ENCODE measurements around the gene DHCR24. TPM values are rescaled to one million over a fixed set of nuclear protein-coding genes. Genes with fewer than 3 reads are reported as not detected.

Gene DHCR24
- total and polyA plus RNA-seq, 2 donors (not counting 3 experiments of a cell fraction or from before 2014, with no cell fraction given): 223 to 239 TPM

- Histone ChIP-seq H3K4me2 (ENCODE audit: insufficient read depth, low read length) (no peak overlapping the region), H3K79me2 (ENCODE audit: control insufficient read depth, insufficient read depth, low read length) (no peaks in the 10 kb centered on the region), H3K4me3 (replicated peaks in 1 of 3; ENCODE audit: insufficient read depth in 1 of 3, low read depth in 1 of 3, low read length in 3 of 3) (no peak overlapping the region), H3K36me3 (ENCODE audit: control insufficient read depth in 2 of 2, extremely low read depth in 1 of 2, insufficient read depth in 2 of 2, low read length in 2 of 2) (peaks cover 8 to 10% of the 10 kb centered on the region in 2 experiments), H3K27me3 (ENCODE audit: control insufficient read depth in 2 of 2, insufficient read depth in 2 of 2, low read length in 2 of 2) (no peaks in the 10 kb centered on the region), H3K9ac (replicated peaks; ENCODE audit: extremely low read depth, insufficient read depth, low read length) (no peak overlapping the region), H3K9me3 (replicated peaks; ENCODE audit: control insufficient read depth, insufficient read depth, low read length) (no peaks in the 10 kb centered on the region), H2AFZ (ENCODE audit: low read depth, low read length) (no peak overlapping the region), H3K27ac (ENCODE audit: insufficient read depth, low read depth, low read length) (no peak overlapping the region), H3K4me1 (ENCODE audit: control insufficient read depth, extremely low read depth, insufficient read depth, low read length) (no peaks in the 10 kb centered on the region), H3K9me1 (replicated peaks; ENCODE audit: control insufficient read depth, extremely low read depth, insufficient read depth, low read length) (no peaks in the 10 kb centered on the region), H4K20me1 (replicated peaks; ENCODE audit: control insufficient read depth, extremely low read depth, insufficient read depth, low read length) (no peaks in the 10 kb centered on the region)
- dilution Hi-C loops (cut with MboI; ENCODE audit: extremely low pct_ligation_motif_present, low sequenced_read_pairs) (no loop called here), intact Hi-C loops (cut with micrococcal nuclease) (no loop called here)
- ChIA-PET CTCF (interaction anchor here (1.2 kb wide), 1 partner anchor 16 kb away, joined by 3 read pairs; no protein-coding TSS in a partner anchor), POLR2A (interaction anchor here (0.5 kb wide), 1 partner anchor 88 kb away, joined by 4 read pairs; no protein-coding TSS in a partner anchor)
- no TSS peak for BruUV-seq (replicated peaks)
- FAIRE-seq (no peak), DNase-seq (ENCODE audit: low read depth, low spot score) (no peak)
- TF ChIP-seq POLR2AphosphoS5 (IDR thresholded peaks at IDR 0.05; ENCODE audit: insufficient read depth, low read depth, low read length) (no peak), GATA2 (IDR thresholded peaks at IDR 0.05; ENCODE audit: insufficient read depth, insufficient read length, low read depth, low read length) (no peak), MYC (IDR thresholded peaks at IDR 0.05; ENCODE audit: low read depth, low read length) (no peak), EZH2 (IDR thresholded peaks at IDR 0.05; ENCODE audit: borderline replicate concordance, low read depth, low read length, severe bottlenecking) (no peak), JUN (IDR thresholded peaks at IDR 0.05; ENCODE audit: borderline replicate concordance, insufficient read depth, insufficient read length, low read depth) (no peak), FOS (IDR thresholded peaks at IDR 0.05; ENCODE audit: borderline replicate concordance, insufficient read depth, low read length) (no peak), CTCF (IDR thresholded peaks at IDR 0.05; ENCODE audit: extremely low read depth in 1 of 2, insufficient read depth in 1 of 2, low read depth in 1 of 2, low read length in 2 of 2) (no peak)
- TF ChIP-seq, protein P1, sequence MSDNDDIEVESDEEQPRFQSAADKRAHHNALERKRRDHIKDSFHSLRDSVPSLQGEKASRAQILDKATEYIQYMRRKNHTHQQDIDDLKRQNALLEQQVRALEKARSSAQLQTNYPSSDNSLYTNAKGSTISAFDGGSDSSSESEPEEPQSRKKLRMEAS (IDR thresholded peaks at IDR 0.05; ENCODE audit: insufficient read depth, insufficient read length): no peak
Observed at GRCh38 chr1:54846301-54846700, 40.7 kb downstream of the DHCR24 start.

Data from endothelial cell of umbilical vein (primary cell).